B cell (primary cell): ENCODE results near the gene PIP4K2A. TPM values are rescaled to one million over a fixed set of nuclear protein-coding genes. Genes with fewer than 3 reads are reported as not detected.

Source experiments
- ATAC-seq: fragments of 200-7000 bp; cut with Tn5 transposase; one replicate; pipeline ENCODE4 v1.10.0; 2021; ENCODE audit warnings: low read depth, mild to moderate bottlenecking, moderate number of reproducible peaks, moderate library complexity
- CTCF ChIA-PET: fragments of 350-600 bp; sonication (Branson Sonifier 250); formaldehyde crosslinking; loops from one replicate; lab custom pipeline; 2021; ENCODE audit warnings: antibody characterized with exemption, inconsistent platforms; lab: Charles Lee
- POLR2A ChIA-PET: fragments of 350-600 bp; sonication (Branson Sonifier 250); formaldehyde crosslinking; loops from one replicate; lab custom pipeline; 2021; ENCODE audit warnings: antibody characterized with exemption; lab: Charles Lee
- DNase-seq: peaks from one replicate; pipeline ENCODE4 v3.0.0; 2013
- H2AFZ ChIP-seq: 2 replicates; pipeline ENCODE4 v1.6.1; 2012; ENCODE audit warnings: mild to moderate bottlenecking, low read depth, low read length; ENCODE audit not compliant: insufficient read depth, poor library complexity, severe bottlenecking
- H3K27ac ChIP-seq, 2 donors: 1 replicate in 1 of 2; 2 replicates in 1 of 2; pipeline ENCODE4 v1.5.1; 2012 to 2013; ENCODE audit warnings: low read length in 2 of 2, mild to moderate bottlenecking in 2 of 2, moderate library complexity in 1 of 2
- H3K27me3 ChIP-seq, 4 experiments: fragments of 200-600 bp in 1 of 4; sonication (generic) in 1 of 4; replicated peaks in 1 of 4; 1 replicate in 2 of 4; 2 replicates in 2 of 4; pipeline versions ENCODE4 v1.6.1 to v1.7.0; 2013 to 2016; ENCODE audit warnings: low read length in 3 of 4, mild to moderate bottlenecking in 2 of 4, mixed read lengths in 1 of 4, moderate library complexity in 1 of 4; ENCODE audit not compliant: insufficient read depth in 4 of 4, control insufficient read depth in 3 of 4; ENCODE audit errors: control extremely low read depth in 1 of 4
- H3K36me3 ChIP-seq, 2 experiments: replicated peaks in 1 of 2; 1 replicate in 1 of 2; 2 replicates in 1 of 2; pipeline versions ENCODE4 v1.6.1 to v1.7.1; 2013; ENCODE audit warnings: low read length in 1 of 2; ENCODE audit not compliant: insufficient read depth in 2 of 2, control insufficient read depth in 1 of 2; ENCODE audit errors: control extremely low read depth in 1 of 2, extremely low read depth in 1 of 2
- H3K4me1 ChIP-seq, 2 donors: fragments of 200-600 bp in 1 of 2; sonication (generic) in 1 of 2; 1 replicate in 1 of 2; 2 replicates in 1 of 2; pipeline versions ENCODE4 v1.5.1 to v1.6.1; 2013 to 2017; ENCODE audit warnings: low read length in 2 of 2; ENCODE audit not compliant: control insufficient read depth in 2 of 2, insufficient read depth in 2 of 2
- H3K4me2 ChIP-seq: replicated peaks from 2 replicates; pipeline ENCODE3; 2012; ENCODE audit warnings: mild to moderate bottlenecking, low read depth, low read length; ENCODE audit not compliant: poor library complexity, severe bottlenecking
- H3K4me3 ChIP-seq, 5 experiments: fragments of 200-600 bp in 1 of 5; sonication (generic) in 1 of 5; 1 replicate in 3 of 5; 2 replicates in 2 of 5; pipeline versions ENCODE4 v1.5.1 to v1.7.0; 2011 to 2016; ENCODE audit warnings: low read length in 4 of 5, mild to moderate bottlenecking in 4 of 5, low read depth in 2 of 5, control low read depth in 1 of 5, moderate library complexity in 1 of 5; ENCODE audit not compliant: insufficient read depth in 1 of 5; ENCODE audit errors: control extremely low read depth in 1 of 5, extremely low read depth in 1 of 5
- H3K79me2 ChIP-seq: fragments of 200-600 bp; sonication (generic); one replicate; pipeline ENCODE4 v1.6.0; 2016; ENCODE audit warnings: low read length; ENCODE audit not compliant: control insufficient read depth, insufficient read depth
- H3K9ac ChIP-seq: fragments of 200-600 bp; sonication (generic); 2 replicates; pipeline ENCODE4 v1.6.1; 2017; ENCODE audit warnings: mild to moderate bottlenecking, low read length, moderate library complexity
- H3K9me3 ChIP-seq, 3 donors: one replicate each; pipeline versions ENCODE4 v1.6.1 to v1.7.1; 2013; ENCODE audit warnings: low read length in 2 of 3; ENCODE audit not compliant: control insufficient read depth in 2 of 3, insufficient read depth in 1 of 3; ENCODE audit errors: control extremely low read depth in 1 of 3
- H4K20me1 ChIP-seq: 2 replicates; pipeline ENCODE4 v1.6.0; 2012; ENCODE audit warnings: mild to moderate bottlenecking, low read length; ENCODE audit not compliant: insufficient read depth, control insufficient read depth, poor library complexity, severe bottlenecking
- H3K27ac Mint-ChIP-seq: one replicate; pipeline ENCODE4 v1.8.0; 2021; ENCODE audit warnings: mixed read lengths
- H3K27me3 Mint-ChIP-seq: one replicate; pipeline ENCODE4 v1.8.0; 2021; ENCODE audit warnings: mixed read lengths
- H3K4me1 Mint-ChIP-seq: one replicate; pipeline ENCODE4 v1.8.0; 2021; ENCODE audit warnings: mixed read lengths
- H3K4me3 Mint-ChIP-seq: one replicate; pipeline ENCODE4 v1.8.0; 2021; ENCODE audit warnings: mixed read lengths
- H3K9me3 Mint-ChIP-seq: one replicate; pipeline ENCODE4 v1.8.0; 2022; ENCODE audit warnings: mixed read lengths; ENCODE audit not compliant: insufficient read depth
- EZH2 ChIP-seq: IDR thresholded peaks from 2 replicates; pipeline ENCODE4 v1.6.1; 2012; ENCODE audit warnings: borderline replicate concordance, low read depth, mild to moderate bottlenecking, moderate library complexity, low read length; ENCODE audit not compliant: insufficient read depth, poor library complexity, severe bottlenecking
- WGBS: methylation state at CpG from one replicate; pipeline ENCODE4 v1.1.5; 2013; ENCODE audit warnings: missing lambda C conversion rate; ENCODE audit not compliant: insufficient coverage; 5-methylcytosine and 5-hydroxymethylcytosine counted together
- intact Hi-C: fragments of 100-400 bp; cut with micrococcal nuclease; formaldehyde crosslinking; loops from one replicate; pipeline ENCODE4 v1.10.0; 2022
- polyA plus RNA-seq: library from polyadenylated mRNA; depleted of rRNA; stranded (reverse); fragments of >200 nt; gene quantifications from 2 replicates; pipeline ENCODE4 v1.2.3, GENCODE V29; 2012
- total RNA-seq, 2 donors: library from RNA; stranded (reverse); fragments of 120-200 nt in 1 of 2; gene quantifications; 1 replicate in 1 of 2; 2 replicates in 1 of 2; pipeline versions ENCODE4 v1.2.3 to v1.2.4, GENCODE V29; 2013 to 2022
- TF ChIP-seq, protein P1 (sequence below): fragments of 200-600 bp; IDR thresholded peaks from one replicate; pipeline ENCODE4 v1.8.0; 2022; ENCODE audit warnings: antibody characterized with exemption, mild to moderate bottlenecking

The PIP4K2A gene
- total and polyA plus RNA-seq, 2 donors (not counting 1 experiment from before 2014, with no cell fraction given): 21.8 to 103 TPM

DNA sequence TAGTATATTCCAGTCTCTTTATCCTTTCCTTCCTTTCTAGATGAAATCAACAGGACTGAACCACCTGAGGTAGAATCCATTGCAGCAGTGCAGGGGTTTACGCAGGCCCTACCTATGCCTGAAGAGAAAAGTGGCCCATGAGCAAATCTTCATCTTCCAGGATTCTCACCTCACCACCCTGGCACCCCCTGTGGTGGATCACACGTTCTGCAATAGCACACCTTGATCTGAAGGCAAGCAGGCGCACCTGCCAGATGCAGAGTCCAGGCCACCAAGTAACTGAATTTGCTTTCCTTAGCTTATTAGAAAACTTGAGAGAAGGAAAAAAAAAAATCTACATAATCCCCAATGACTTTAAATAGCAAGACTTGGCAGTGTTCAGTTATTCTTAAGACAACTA is 121.4 kb downstream of the PIP4K2A start:
- H3K27ac ChIP-seq: no peak overlapping the region
- ChIA-PET POLR2A (no interaction called here), CTCF (no interaction called here)
- peak overlapping the region; percentile 45 for H3K4me2 ChIP-seq
- H2AFZ ChIP-seq: no peak overlapping the region
- TF ChIP-seq EZH2: no peak
- TF ChIP-seq, protein P1, sequence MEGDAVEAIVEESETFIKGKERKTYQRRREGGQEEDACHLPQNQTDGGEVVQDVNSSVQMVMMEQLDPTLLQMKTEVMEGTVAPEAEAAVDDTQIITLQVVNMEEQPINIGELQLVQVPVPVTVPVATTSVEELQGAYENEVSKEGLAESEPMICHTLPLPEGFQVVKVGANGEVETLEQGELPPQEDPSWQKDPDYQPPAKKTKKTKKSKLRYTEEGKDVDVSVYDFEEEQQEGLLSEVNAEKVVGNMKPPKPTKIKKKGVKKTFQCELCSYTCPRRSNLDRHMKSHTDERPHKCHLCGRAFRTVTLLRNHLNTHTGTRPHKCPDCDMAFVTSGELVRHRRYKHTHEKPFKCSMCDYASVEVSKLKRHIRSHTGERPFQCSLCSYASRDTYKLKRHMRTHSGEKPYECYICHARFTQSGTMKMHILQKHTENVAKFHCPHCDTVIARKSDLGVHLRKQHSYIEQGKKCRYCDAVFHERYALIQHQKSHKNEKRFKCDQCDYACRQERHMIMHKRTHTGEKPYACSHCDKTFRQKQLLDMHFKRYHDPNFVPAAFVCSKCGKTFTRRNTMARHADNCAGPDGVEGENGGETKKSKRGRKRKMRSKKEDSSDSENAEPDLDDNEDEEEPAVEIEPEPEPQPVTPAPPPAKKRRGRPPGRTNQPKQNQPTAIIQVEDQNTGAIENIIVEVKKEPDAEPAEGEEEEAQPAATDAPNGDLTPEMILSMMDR: no peak
- H3K4me1 Mint-ChIP-seq: peaks cover 47% of the 10 kb centered on the region
- H3K4me3 ChIP-seq: no peak overlapping the region
- peak overlapping the region; percentile 5 for H3K4me3 Mint-ChIP-seq
- no peaks in the 10 kb centered on the region for H3K9me3 Mint-ChIP-seq
- H3K36me3 ChIP-seq: peaks cover 7 to 46% of the 10 kb centered on the region in 2 experiments
- DNase-seq (no peak), ATAC-seq (no peak)
- no peaks in the 10 kb centered on the region for H3K27me3 ChIP-seq
- H3K4me1 ChIP-seq: peaks cover 46 to 49% of the 10 kb centered on the region in 2 donors
- H3K9ac ChIP-seq: no peak overlapping the region
- H3K79me2 ChIP-seq: peaks cover 85% of the 10 kb centered on the region
- intact Hi-C loops: no loop called here
- no CpG with 5 or more reads among the region's 3 CpGs for WGBS
- peak overlapping the region; percentile 63 for H3K27ac Mint-ChIP-seq
- H3K9me3 ChIP-seq: no peaks in the 10 kb centered on the region
- H4K20me1 ChIP-seq: peaks cover 18% of the 10 kb centered on the region
- no peaks in the 10 kb centered on the region for H3K27me3 Mint-ChIP-seq

DNA sequence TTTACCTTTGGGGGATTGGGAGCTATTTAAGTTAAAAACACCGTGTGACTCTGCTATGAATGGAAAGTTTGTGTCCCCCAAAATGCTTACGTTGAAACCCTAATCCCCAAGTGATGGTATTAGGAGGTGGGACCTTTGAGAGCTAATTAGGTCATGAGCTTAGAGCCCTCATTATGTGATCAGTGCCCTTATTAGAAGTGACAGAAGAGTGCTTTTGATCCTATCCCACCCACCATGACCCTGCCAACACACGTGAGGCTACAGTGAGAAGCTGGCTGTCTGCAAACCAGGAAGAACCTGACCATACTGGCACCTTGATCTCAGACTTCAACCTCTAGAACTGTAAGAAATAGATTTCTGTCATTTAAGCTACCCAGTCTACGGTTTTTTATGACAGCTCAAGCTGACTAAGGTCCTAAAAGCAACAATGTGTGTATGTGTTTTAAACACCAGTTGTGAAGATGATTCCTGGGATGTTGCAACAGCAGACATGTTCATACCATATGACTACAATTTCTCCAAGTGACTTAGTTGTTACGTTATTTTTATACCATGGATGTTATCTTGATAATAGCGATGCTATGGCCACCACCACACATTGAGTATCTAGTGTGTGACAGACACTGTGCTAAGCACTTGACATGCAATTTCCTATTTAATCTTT is 124.4 kb downstream of the PIP4K2A start:
- intact Hi-C loops: no loop called here
- H3K36me3 ChIP-seq: peaks cover 10 to 43% of the 10 kb centered on the region in 2 experiments

More for the DNA sequence above, 124.4 kb downstream of the PIP4K2A start:
- ChIA-PET POLR2A (no interaction called here), CTCF (interaction anchor here (0.6 to 5.5 kb wide), 4 partner anchors 16 to 1093 kb away, joined by 3 to 35 read pairs (median 4); no protein-coding TSS in a partner anchor)
- Histone ChIP-seq H3K4me2 (no peak overlapping the region), H3K27ac (no peak overlapping the region), H3K79me2 (peaks cover 80% of the 10 kb centered on the region), H3K9ac (no peak overlapping the region), H3K4me1 (peaks cover 22 to 26% of the 10 kb centered on the region in 2 donors), H4K20me1 (peaks cover 18% of the 10 kb centered on the region), H3K4me3 (no peak overlapping the region), H2AFZ (no peak overlapping the region), H3K27me3 (no peaks in the 10 kb centered on the region), H3K9me3 (no peaks in the 10 kb centered on the region)
- DNase-seq (no peak), ATAC-seq (no peak)
- H3K9me3 Mint-ChIP-seq: no peaks in the 10 kb centered on the region
- no peaks in the 10 kb centered on the region for H3K27me3 Mint-ChIP-seq
- H3K4me3 Mint-ChIP-seq: no peak overlapping the region
- H3K27ac Mint-ChIP-seq: peak overlapping the region; percentile 3
- H3K4me1 Mint-ChIP-seq: peaks cover 31% of the 10 kb centered on the region
- TF ChIP-seq, protein P1: no peak
- TF ChIP-seq EZH2: no peak
- WGBS: no CpG with 5 or more reads among the region's 6 CpGs
